Natural killer cell (primary cell): Measurements from ENCODE around the gene ARL6. TPM values are rescaled to one million over a fixed set of nuclear protein-coding genes. Genes with fewer than 3 reads are reported as not detected.
"Not testable (repeated sequence)": the region's sequence is repeated elsewhere in the genome, so short reads cannot be mapped to it uniquely, and the experiment has no call there.

ENCODE experiments used
- ATAC-seq, 3 donors: fragments of 150-1000 bp in 2 of 3; fragments of 200-7000 bp in 1 of 3; cut with Tn5 transposase; 1 replicate in 1 of 3; 2 replicates in 2 of 3; pipeline ENCODE4 v1.10.0; 2021; ENCODE audit warnings: mild to moderate bottlenecking in 2 of 3, moderate library complexity in 2 of 3
- DNase-seq, 2 donors: peaks; one replicate each; pipeline versions ENCODE4 v3.0.0 to v3.0.0-alpha.2; 2013 to 2021; ENCODE audit warnings: mixed read lengths in 1 of 2
- H3K27ac ChIP-seq: one replicate; pipeline ENCODE4 v1.5.1; 2013; ENCODE audit warnings: mild to moderate bottlenecking, low read length
- H3K27me3 ChIP-seq: one replicate; pipeline ENCODE4 v1.6.1; 2013; ENCODE audit warnings: low read length; ENCODE audit not compliant: control insufficient read depth, insufficient read depth
- H3K36me3 ChIP-seq: one replicate; pipeline ENCODE4 v1.6.1; 2013; ENCODE audit warnings: low read length; ENCODE audit not compliant: control insufficient read depth, insufficient read depth
- H3K4me1 ChIP-seq: one replicate; pipeline ENCODE4 v1.6.1; 2013; ENCODE audit warnings: low read length; ENCODE audit not compliant: control insufficient read depth, insufficient read depth
- H3K4me3 ChIP-seq: one replicate; pipeline ENCODE4 v1.5.1; 2013; ENCODE audit warnings: low read length
- H3K9me3 ChIP-seq: one replicate; pipeline ENCODE4 v1.6.1; 2013; ENCODE audit warnings: low read length; ENCODE audit not compliant: control insufficient read depth, insufficient read depth
- H3K27ac Mint-ChIP-seq, 2 donors: one replicate each; pipeline ENCODE4 v1.8.0; 2022; ENCODE audit warnings: mild to moderate bottlenecking in 2 of 2, mixed read lengths in 2 of 2, moderate library complexity in 1 of 2
- H3K27me3 Mint-ChIP-seq, 2 donors: one replicate each; pipeline ENCODE4 v1.8.0; 2022; ENCODE audit warnings: low read depth in 2 of 2, mixed read lengths in 2 of 2
- H3K36me3 Mint-ChIP-seq: one replicate; pipeline ENCODE4 v1.8.0; 2022; ENCODE audit warnings: mixed read lengths
- H3K4me1 Mint-ChIP-seq, 2 donors: one replicate each; pipeline ENCODE4 v1.8.0; 2022; ENCODE audit warnings: mixed read lengths in 2 of 2
- H3K4me3 Mint-ChIP-seq: one replicate; pipeline ENCODE4 v1.8.0; 2022; ENCODE audit warnings: mild to moderate bottlenecking, moderate library complexity, mixed read lengths
- H3K9me3 Mint-ChIP-seq, 2 donors: one replicate each; pipeline ENCODE4 v1.8.0; 2022; ENCODE audit warnings: mixed read lengths in 2 of 2
- CTCF ChIP-seq: fragments of 200-600 bp; IDR thresholded peaks from one replicate; pipeline ENCODE4 v1.8.0; 2022; ENCODE audit warnings: antibody characterized with exemption
- WGBS: methylation state at CpG from one replicate; pipeline ENCODE4 v1.1.7; 2013; ENCODE audit warnings: missing lambda C conversion rate; ENCODE audit not compliant: insufficient coverage; 5-methylcytosine and 5-hydroxymethylcytosine counted together
- intact Hi-C: fragments of 100-400 bp; cut with micrococcal nuclease; formaldehyde crosslinking; loops from one replicate; pipeline ENCODE4 v1.14.2; 2022
- total RNA-seq, 4 donors: library from RNA; stranded (reverse); fragments of 120-200 nt in 1 of 4; gene quantifications; one replicate each; pipeline versions ENCODE4 v1.2.3 to v1.2.4, GENCODE V29; 2013 to 2022

Gene ARL6
- total RNA-seq, 3 donors from 2014 or later (not counting 1 experiment from before 2014, with no cell fraction given): 2.1 to 4.9 (median 2.3) TPM

GRCh38 chr3:97831140-97831539, 66.6 kb downstream of the ARL6 start:
- no peak overlapping the region for H3K27ac Mint-ChIP-seq

GRCh38 chr3:97833184-97833583, 68.6 kb downstream of the ARL6 start:
- peaks cover 13 to 33% of the 10 kb centered on the region in 2 donors for H3K27me3 Mint-ChIP-seq
- H3K36me3 ChIP-seq, H3K4me3 Mint-ChIP-seq, H3K9me3 ChIP-seq, H3K4me1 ChIP-seq, intact Hi-C loops, H3K27ac ChIP-seq, H3K4me1 Mint-ChIP-seq, H3K4me3 ChIP-seq, H3K27me3 ChIP-seq, DNase-seq, H3K9me3 Mint-ChIP-seq, H3K27ac Mint-ChIP-seq, H3K36me3 Mint-ChIP-seq, ATAC-seq: not testable (repeated sequence)
- WGBS: 92% methylated on average over 2 of the region's 4 CpGs

More at GRCh38 chr3:97831140-97831539, 66.6 kb downstream of the ARL6 start:
- intact Hi-C loops: no loop called here
- DNase-seq (no peak), ATAC-seq (no peak)
- Mint-ChIP-seq H3K36me3 (no peaks in the 10 kb centered on the region), H3K9me3 (no peaks in the 10 kb centered on the region), H3K27me3 (peaks cover 11 to 39% of the 10 kb centered on the region in 2 donors), H3K4me1 (no peaks in the 10 kb centered on the region), H3K4me3 (no peak overlapping the region)
- WGBS: 100% methylated on average over 1 of the region's 1 CpG
- Histone ChIP-seq H3K36me3 (no peaks in the 10 kb centered on the region), H3K27ac (no peak overlapping the region), H3K4me1 (no peaks in the 10 kb centered on the region), H3K4me3 (no peak overlapping the region), H3K9me3 (no peaks in the 10 kb centered on the region), H3K27me3 (peaks cover 2% of the 10 kb centered on the region)
- TF ChIP-seq CTCF: no peak

- Mint-ChIP-seq H3K4me3 (no peak overlapping the region), H3K36me3 (no peaks in the 10 kb centered on the region), H3K9me3 (no peaks in the 10 kb centered on the region), H3K4me1 (no peaks in the 10 kb centered on the region), H3K27me3 (peaks cover 9 to 29% of the 10 kb centered on the region in 2 donors), H3K27ac (no peak overlapping the region)
- Histone ChIP-seq H3K4me1 (no peaks in the 10 kb centered on the region), H3K27ac (no peak overlapping the region), H3K9me3 (no peaks in the 10 kb centered on the region), H3K4me3 (no peak overlapping the region), H3K27me3 (peaks cover 2% of the 10 kb centered on the region), H3K36me3 (no peaks in the 10 kb centered on the region)
- ATAC-seq (no peak), DNase-seq (no peak)
- TF ChIP-seq CTCF: no peak
- intact Hi-C loops: no loop called here
- WGBS: 89% methylated on average over 4 of the region's 5 CpGs
Measured at GRCh38 chr3:97835761-97836160, 71.2 kb downstream of the ARL6 start.

- Histone ChIP-seq H3K4me3 (no peak overlapping the region), H3K4me1 (no peaks in the 10 kb centered on the region), H3K27me3 (peaks cover 2% of the 10 kb centered on the region), H3K27ac (no peak overlapping the region), H3K36me3 (no peaks in the 10 kb centered on the region), H3K9me3 (no peaks in the 10 kb centered on the region)
- DNase-seq: no peak
- 86% methylated on average over 3 of the region's 3 CpGs for WGBS
- no peak for TF ChIP-seq CTCF
- no peaks in the 10 kb centered on the region for H3K4me1 Mint-ChIP-seq
- H3K9me3 Mint-ChIP-seq: no peaks in the 10 kb centered on the region
- no peak overlapping the region for H3K27ac Mint-ChIP-seq
- ATAC-seq: no peak
- peaks cover 4 to 8% of the 10 kb centered on the region in 2 donors for H3K27me3 Mint-ChIP-seq
- H3K36me3 Mint-ChIP-seq: no peaks in the 10 kb centered on the region
- intact Hi-C loops: no loop called here
- no peak overlapping the region for H3K4me3 Mint-ChIP-seq
Measured at GRCh38 chr3:97838393-97838792, 73.8 kb downstream of the ARL6 start.
